SK-N-SH treated with all-trans-retinoic acid at 6 μM for 48 hours (cell line): ENCODE data around the gene HTT.

ENCODE experiments used
- ARNTL ChIP-seq: fragments of 450-650 bp; formaldehyde crosslinking; IDR thresholded peaks from 2 replicates; pipeline ENCODE4 v1.5.0; 2020; ENCODE audit warnings: low read depth, mild to moderate bottlenecking, moderate library complexity, borderline replicate concordance
- CREB5 ChIP-seq: fragments of 250-450 bp; sonication (Bioruptor Pico); IDR thresholded peaks from 2 replicates; pipeline ENCODE4 v1.5.1; 2020; ENCODE audit warnings: low read depth, mild to moderate bottlenecking, moderate library complexity
- ESRRG ChIP-seq: fragments of 250-450 bp; sonication (Bioruptor Pico); IDR thresholded peaks from 2 replicates; pipeline ENCODE4 v1.6.1; 2021; ENCODE audit warnings: mild to moderate bottlenecking
- GLIS3 ChIP-seq: fragments of 250-450 bp; sonication (Bioruptor Pico); IDR thresholded peaks from 2 replicates; pipeline ENCODE4 v1.5.0; 2020; ENCODE audit warnings: mild to moderate bottlenecking, moderate library complexity
- PATZ1 ChIP-seq: fragments of 250-450 bp; sonication (Bioruptor Pico); IDR thresholded peaks from 2 replicates; pipeline ENCODE4 v1.8.0; 2020; ENCODE audit warnings: mild to moderate bottlenecking, moderate library complexity, borderline replicate concordance
- POU6F1 ChIP-seq: fragments of 250-450 bp; sonication (Bioruptor Pico); IDR thresholded peaks from 2 replicates; pipeline ENCODE4 v1.8.0; 2021; ENCODE audit warnings: low read depth, mild to moderate bottlenecking, moderate library complexity, borderline replicate concordance
- PPARA ChIP-seq: fragments of 250-450 bp; sonication (Bioruptor Pico); IDR thresholded peaks from 2 replicates; pipeline ENCODE4 v1.5.0; 2020; ENCODE audit warnings: mild to moderate bottlenecking, borderline replicate concordance
- RARB ChIP-seq: fragments of 250-450 bp; sonication (Bioruptor Pico); IDR thresholded peaks from 2 replicates; pipeline ENCODE4 v1.8.0; 2021; ENCODE audit warnings: mild to moderate bottlenecking, moderate library complexity
- SNAI2 ChIP-seq: fragments of 250-450 bp; sonication (Bioruptor Pico); IDR thresholded peaks from 2 replicates; pipeline ENCODE4 v1.5.0; 2020; ENCODE audit warnings: mild to moderate bottlenecking, moderate library complexity
- TSHZ2 ChIP-seq: fragments of 250-450 bp; sonication (Bioruptor Pico); IDR thresholded peaks from 2 replicates; pipeline ENCODE4 v1.5.0; 2020; ENCODE audit warnings: mild to moderate bottlenecking, moderate library complexity
- ZFP30 ChIP-seq: fragments of 450-650 bp; formaldehyde crosslinking; IDR thresholded peaks from 2 replicates; pipeline ENCODE4 v1.5.0; 2022; ENCODE audit warnings: mild to moderate bottlenecking, moderate library complexity
- ZNF565 ChIP-seq: fragments of 450-650 bp; formaldehyde crosslinking; conservative IDR thresholded peaks from 2 replicates; pipeline ENCODE4 v1.5.0; 2020; ENCODE audit warnings: low read depth, mild to moderate bottlenecking, moderate library complexity

DNA sequence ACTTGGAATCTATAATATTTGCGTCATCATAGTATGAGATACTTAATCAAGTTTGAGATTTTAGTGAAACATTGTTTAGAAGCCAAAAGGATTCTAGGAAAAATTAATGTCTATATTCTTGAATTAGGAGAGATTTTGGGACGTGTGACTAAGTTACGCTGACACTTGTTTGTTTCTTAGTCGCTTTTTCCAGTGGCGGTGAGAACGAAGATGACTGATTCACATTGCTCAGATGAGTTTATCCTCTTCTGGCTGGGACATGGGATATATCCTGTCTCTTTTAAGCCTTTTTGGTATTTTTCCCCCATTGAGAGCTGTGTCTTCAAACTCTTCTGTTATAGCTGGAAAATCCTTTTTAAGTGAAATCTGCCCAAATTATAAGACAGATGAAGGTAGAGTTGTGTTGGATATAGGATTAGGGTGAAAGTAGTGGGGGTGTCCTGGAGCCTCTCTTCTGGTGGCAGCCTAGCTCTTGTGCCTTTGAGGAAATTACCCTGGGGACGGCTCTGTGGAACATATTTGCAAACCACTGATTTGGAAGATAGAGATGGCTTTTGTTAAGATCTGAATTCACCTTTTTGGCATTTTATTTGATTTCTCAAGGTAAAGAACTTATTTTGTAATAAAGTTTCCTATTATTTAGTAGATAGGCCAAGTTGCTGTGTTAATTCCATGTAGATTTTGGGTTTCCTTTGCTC is 49.7 kb downstream of the HTT start:
- TF ChIP-seq ARNTL (CRISPR knock-in tag) (no peak), PATZ1 (CRISPR knock-in tag) (no peak), ESRRG (CRISPR knock-in tag) (no peak), PPARA (CRISPR knock-in tag) (no peak), ZNF565 (CRISPR knock-in tag) (no peak), TSHZ2 (no peak), RARB (no peak), ZFP30 (CRISPR knock-in tag) (no peak), GLIS3 (CRISPR knock-in tag) (no peak), SNAI2 (no peak), POU6F1 (CRISPR knock-in tag) (no peak), CREB5 (no peak)
